Stomach (tissue), 9 donors: ENCODE results near the gene GOSR1. TPM values are rescaled to one million over a fixed set of nuclear protein-coding genes. Genes with fewer than 3 reads are reported as not detected.
A peak's percentile ranks its signal among the peaks of the same experiment; 100 is the strongest.

Experiments
- DNase-seq, 2 donors: peaks; one replicate each; pipeline versions ENCODE4 v3.0.0 to v3.0.0-alpha.2; 2013 to 2019
- H3K27ac ChIP-seq, 5 donors: fragments of 200-600 bp in 4 of 5; sonication (generic) in 4 of 5; one replicate each; pipeline ENCODE4 v1.5.1; 2013 to 2019; ENCODE audit warnings: mild to moderate bottlenecking in 1 of 5, moderate library complexity in 1 of 5
- H3K27me3 ChIP-seq, 3 donors: fragments of 200-600 bp; sonication (generic); one replicate each; pipeline ENCODE4 v1.5.1; 2017 to 2019; ENCODE audit warnings: mixed run types in 1 of 3
- H3K36me3 ChIP-seq, 4 donors: fragments of 200-600 bp; sonication (generic); 1 replicate in 3 of 4; 2 replicates in 1 of 4; pipeline ENCODE4 v1.5.1; 2016 to 2019
- H3K4me1 ChIP-seq, 4 donors: fragments of 200-600 bp; sonication (generic); one replicate each; pipeline ENCODE4 v1.5.1; 2016 to 2019
- H3K4me3 ChIP-seq, 4 donors: fragments of 200-600 bp; sonication (generic) in 3 of 4; one replicate each; pipeline ENCODE4 v1.5.1; 2016 to 2019; ENCODE audit warnings: mild to moderate bottlenecking in 1 of 4
- H3K9me3 ChIP-seq, 4 donors: fragments of 200-600 bp; sonication (generic); one replicate each; pipeline ENCODE4 v1.5.1; 2016 to 2019
- CTCF ChIP-seq, 7 experiments: fragments of 450-650 bp in 4 of 7; fragments of 200-600 bp in 3 of 7; sonication (generic) in 3 of 7; IDR thresholded peaks; one replicate each; pipeline ENCODE4 v1.5.1; 2016 to 2019; ENCODE audit warnings: antibody characterized with exemption in 7 of 7, control low read depth in 2 of 7, mild to moderate bottlenecking in 1 of 7
- EP300 ChIP-seq: sonication (generic); formaldehyde crosslinking; IDR thresholded peaks from one replicate; pipeline ENCODE4 v1.6.1; 2017; ENCODE audit warnings: antibody characterized with exemption
- POLR2A ChIP-seq, 4 donors: fragments of 450-650 bp; IDR thresholded peaks; one replicate each; pipeline ENCODE4 v1.6.1; 2016; ENCODE audit warnings: antibody characterized with exemption in 4 of 4, control low read depth in 2 of 4, mild to moderate bottlenecking in 1 of 4, moderate library complexity in 1 of 4
- POLR2AphosphoS5 ChIP-seq, 3 donors: sonication (generic); formaldehyde crosslinking; IDR thresholded peaks; one replicate each; pipeline ENCODE4 v1.6.1; 2016; ENCODE audit warnings: antibody characterized with exemption in 3 of 3
- WGBS, 5 donors: extraction: QIAGEN DNeasy Blood & Tissue Kit in 3 of 5; methylation state at CpG; one replicate each; pipeline versions ENCODE4 v1.1.5 to v1.1.7; 2013 to 2018; 5-methylcytosine and 5-hydroxymethylcytosine counted together
- intact Hi-C: fragments of 100-400 bp; cut with DNase I; formaldehyde crosslinking; loops from one replicate; pipeline ENCODE4 v1.15.1; 2023; ENCODE audit warnings: low total_unique reads
- polyA plus RNA-seq, 3 donors: library from polyadenylated mRNA; stranded (reverse); fragments of 200-250 nt; gene quantifications; one replicate each; pipeline ENCODE4 v1.2.3, GENCODE V29; 2013
- total RNA-seq, 5 donors: library from RNA; depleted of rRNA; stranded (reverse); fragments of >200 nt; gene quantifications; one replicate each; pipeline versions ENCODE4 v1.1.0 to v1.2.3, GENCODE V29; 2014 to 2016
- donor health status: healthy with polysubstance abuse.
- donor health status: Bipolar disorder and iron deficiency.
- donor health status: healthy.

Gene GOSR1
- total and polyA plus RNA-seq, 8 donors: 7.0 to 45.5 (median 13.0) TPM

GRCh38 chr17:30514895-30515596 is 37.8 kb downstream of the GOSR1 start:
- TF ChIP-seq EP300 (no peak), CTCF (IDR thresholded peaks at IDR 0.05) (no peak), POLR2A (IDR thresholded peaks at IDR 0.05) (no peak), POLR2AphosphoS5 (IDR thresholded peaks at IDR 0.05) (no peak)
- H3K4me1 ChIP-seq: peaks cover 0 to 14% (median 8%) of the 10 kb centered on the region in 4 donors

GRCh38 chr17:30517786-30518185 is 40.6 kb downstream of the GOSR1 start:
- no peaks in the 10 kb centered on the region for H3K9me3 ChIP-seq
- 79 to 100% (median 95%) methylated on average over 1 of the region's 1 CpG for WGBS, 5 donors
- no peaks in the 10 kb centered on the region for H3K27me3 ChIP-seq
- H3K27ac ChIP-seq: no peak overlapping the region
- no peak for TF ChIP-seq POLR2AphosphoS5 (IDR thresholded peaks at IDR 0.05)
- TF ChIP-seq EP300: no peak
- no peak for TF ChIP-seq CTCF (IDR thresholded peaks at IDR 0.05)
- TF ChIP-seq POLR2A (IDR thresholded peaks at IDR 0.05): no peak
- intact Hi-C loops: no loop called here
- no peak for DNase-seq
- no peak overlapping the region for H3K4me3 ChIP-seq
- peaks cover 0 to 21% (median 6%) of the 10 kb centered on the region in 4 donors for H3K4me1 ChIP-seq
- H3K36me3 ChIP-seq: peaks cover 4 to 80% (median 74%) of the 10 kb centered on the region in 4 donors

More at GRCh38 chr17:30514895-30515596, 37.8 kb downstream of the GOSR1 start:
- H3K27ac ChIP-seq: no peak overlapping the region
- no peak for DNase-seq
- peaks cover 0 to 65% (median 62%) of the 10 kb centered on the region in 4 donors for H3K36me3 ChIP-seq
- no peaks in the 10 kb centered on the region for H3K27me3 ChIP-seq
- intact Hi-C loops: no loop called here
- 94 to 100% (median 100%) methylated on average over 3 of the region's 3 CpGs for WGBS, 5 donors
- no peak overlapping the region for H3K4me3 ChIP-seq
- no peaks in the 10 kb centered on the region for H3K9me3 ChIP-seq

- peaks cover 7 to 78% (median 72%) of the 10 kb centered on the region in 4 donors for H3K36me3 ChIP-seq
- H3K27ac ChIP-seq: peak overlapping the region in 2 of 5 donors; percentile 44 to 66
- no peaks in the 10 kb centered on the region for H3K27me3 ChIP-seq
- TF ChIP-seq EP300: no peak
- TF ChIP-seq POLR2A (IDR thresholded peaks at IDR 0.05): no peak
- 70 to 82% (median 77%) methylated on average over 5 of the region's 5 CpGs for WGBS, 5 donors
- intact Hi-C loops: no loop called here
- H3K4me1 ChIP-seq: peaks cover 0 to 21% (median 6%) of the 10 kb centered on the region in 4 donors
- H3K9me3 ChIP-seq: no peaks in the 10 kb centered on the region
- no peak overlapping the region for H3K4me3 ChIP-seq
- DNase-seq: peak in 1 of 2 donors; percentile 6
Observed at GRCh38 chr17:30519166-30519565, 42.0 kb downstream of the GOSR1 start.

- peaks cover 7 to 77% (median 74%) of the 10 kb centered on the region in 4 donors for H3K36me3 ChIP-seq
- no peaks in the 10 kb centered on the region for H3K27me3 ChIP-seq
- intact Hi-C loops: no loop called here
- 59 to 85% (median 71%) methylated on average over 3 of the region's 3 CpGs for WGBS, 5 donors
- peak in 1 of 2 donors; percentile 75 for DNase-seq
- peak overlapping the region in 3 of 5 donors; percentile 41 to 66 (median 44) for H3K27ac ChIP-seq
- TF ChIP-seq POLR2AphosphoS5 (IDR thresholded peaks at IDR 0.05) (no peak), EP300 (no peak), CTCF (IDR thresholded peaks at IDR 0.05) (no peak), POLR2A (IDR thresholded peaks at IDR 0.05) (no peak)
- no peak overlapping the region for H3K4me3 ChIP-seq
- H3K4me1 ChIP-seq: peaks cover 0 to 21% (median 5%) of the 10 kb centered on the region in 4 donors
- no peaks in the 10 kb centered on the region for H3K9me3 ChIP-seq
Observed at GRCh38 chr17:30519707-30520106, 42.5 kb downstream of the GOSR1 start.

- Histone ChIP-seq H3K4me1 (peaks cover 0 to 21% (median 4%) of the 10 kb centered on the region in 4 donors), H3K9me3 (no peaks in the 10 kb centered on the region), H3K4me3 (no peak overlapping the region), H3K36me3 (peaks cover 7 to 75% (median 72%) of the 10 kb centered on the region in 4 donors), H3K27me3 (no peaks in the 10 kb centered on the region), H3K27ac (peak overlapping the region in 3 of 5 donors; percentile 41 to 66 (median 44))
- intact Hi-C loops: no loop called here
- 56 to 79% (median 64%) methylated on average over 2 of the region's 2 CpGs for WGBS, 5 donors
- TF ChIP-seq CTCF (IDR thresholded peaks at IDR 0.05): no peak
- no peak for TF ChIP-seq EP300
- no peak for TF ChIP-seq POLR2AphosphoS5 (IDR thresholded peaks at IDR 0.05)
- no peak for TF ChIP-seq POLR2A (IDR thresholded peaks at IDR 0.05)
- peak in 1 of 2 donors; percentile 47 for DNase-seq
Observed at GRCh38 chr17:30520436-30520835, 43.2 kb downstream of the GOSR1 start.
